Colon (tissue), 2 donors: ENCODE measurements around the gene ORC4.

Source experiments
- FAIRE-seq: peaks from 2 replicates; lab custom pipeline; 2012; peaks lifted over from hg19 to GRCh38; lab: Jason Lieb, UNC
- donor health status: control.
- donor health status: control.

The ORC4 gene

GRCh38 chr2:147933931-147934330 is 86.6 kb downstream of the ORC4 start:
- FAIRE-seq: no peak

GRCh38 chr2:147927053-147927588 is 93.4 kb downstream of the ORC4 start:
- FAIRE-seq: no peak

- no peak for FAIRE-seq
Observed at GRCh38 chr2:147925886-147926285, 94.7 kb downstream of the ORC4 start.

- no peak for FAIRE-seq
Observed at GRCh38 chr2:147924647-147925046, 95.9 kb downstream of the ORC4 start.

GRCh38 chr2:147923846-147924245 is 96.7 kb downstream of the ORC4 start:
- FAIRE-seq: no peak

- no peak for FAIRE-seq
Observed at GRCh38 chr2:147917161-147917560, 103.4 kb downstream of the ORC4 start.

GRCh38 chr2:147916723-147917122 is 103.8 kb downstream of the ORC4 start:
- FAIRE-seq: no peak

GRCh38 chr2:147916067-147916466 is 104.5 kb downstream of the ORC4 start:
- FAIRE-seq: no peak

- no peak for FAIRE-seq
Observed at GRCh38 chr2:147913701-147914480, 106.6 kb downstream of the ORC4 start.

GRCh38 chr2:147910990-147911473 is 109.5 kb downstream of the ORC4 start:
- no peak for FAIRE-seq

GRCh38 chr2:147909178-147909577 is 111.4 kb downstream of the ORC4 start:
- FAIRE-seq: no peak

GRCh38 chr2:147904051-147904450 is 116.5 kb downstream of the ORC4 start:
- FAIRE-seq: no peak

GRCh38 chr2:147888680-147889079 is 131.9 kb downstream of the ORC4 start:
- no peak for FAIRE-seq

GRCh38 chr2:147886136-147886535 is 134.4 kb downstream of the ORC4 start:
- FAIRE-seq: no peak

- no peak for FAIRE-seq
Observed at GRCh38 chr2:147884830-147885229, 135.7 kb downstream of the ORC4 start.

- no peak for FAIRE-seq
Observed at GRCh38 chr2:147882631-147883030, 137.9 kb downstream of the ORC4 start.
